Cardiac fibroblast (primary cell): ENCODE data around the gene WBP2.
A peak's percentile ranks its signal among the peaks of the same experiment; 100 is the strongest.
"Not testable (repeated sequence)": the region's sequence is repeated elsewhere in the genome, so short reads cannot be mapped to it uniquely, and the experiment has no call there.

ENCODE experiments used
- DNase-seq, 2 donors: peaks; one replicate each; pipeline versions ENCODE4 v3.0.0 to v3.0.0-alpha.2; 2010; ENCODE audit warnings: low read depth in 2 of 2
- H3K4me3 ChIP-seq, 2 donors: replicated peaks in 1 of 2; 1 replicate in 1 of 2; 2 replicates in 1 of 2; pipeline ENCODE4 v1.5.1; 2011; ENCODE audit warnings: low read depth in 2 of 2, low read length in 2 of 2, mild to moderate bottlenecking in 2 of 2, moderate library complexity in 1 of 2
- CTCF ChIP-seq: IDR thresholded peaks from one replicate; pipeline ENCODE4 v1.5.1; 2011; ENCODE audit warnings: low read depth, mild to moderate bottlenecking, low read length, inconsistent platforms

WBP2 gene

GRCh38 chr17:75893305-75894048 is 38.3 kb upstream of the WBP2 start:
- no peak for TF ChIP-seq CTCF
- H3K4me3 ChIP-seq, result no peak overlapping the region
- DNase-seq, result no peak

- DNase-seq, result no peak
- H3K4me3 ChIP-seq, result no peak overlapping the region
- TF ChIP-seq CTCF, result no peak
Observed at GRCh38 chr17:75892556-75893224, 37.6 kb upstream of the WBP2 start.

- no peak overlapping the region for H3K4me3 ChIP-seq
- no peak for DNase-seq
- TF ChIP-seq CTCF, result no peak
Observed at GRCh38 chr17:75891605-75892555, 36.7 kb upstream of the WBP2 start.

- no peak for TF ChIP-seq CTCF
- H3K4me3 ChIP-seq, result no peak overlapping the region
- DNase-seq, result no peak
Observed at GRCh38 chr17:75891022-75891604, 36.0 kb upstream of the WBP2 start.

- peak in 1 of 2 donors; percentile 41 for DNase-seq
- H3K4me3 ChIP-seq, result no peak overlapping the region
- no peak for TF ChIP-seq CTCF
Observed at GRCh38 chr17:75889454-75889853, 34.3 kb upstream of the WBP2 start.

GRCh38 chr17:75888484-75888883 is 33.3 kb upstream of the WBP2 start:
- H3K4me3 ChIP-seq, result no peak overlapping the region

GRCh38 chr17:75885860-75886259 is 30.7 kb upstream of the WBP2 start:
- H3K4me3 ChIP-seq, DNase-seq: not testable (repeated sequence)

More at GRCh38 chr17:75888484-75888883, 33.3 kb upstream of the WBP2 start:
- no peak for TF ChIP-seq CTCF
- DNase-seq, result no peak
